Duodenal mucosa (tissue), 2 donors: Measurements from ENCODE around the gene SMPD3.

Experiments
- H3K27ac ChIP-seq: one replicate; pipeline ENCODE4 v1.7.0; 2013; ENCODE audit warnings: low read depth, low read length
- H3K27me3 ChIP-seq, 2 donors: one replicate each; pipeline ENCODE4 v1.7.0; 2013; ENCODE audit warnings: low read length in 2 of 2, control low read depth in 1 of 2; ENCODE audit not compliant: insufficient read depth in 2 of 2, control insufficient read depth in 1 of 2
- H3K36me3 ChIP-seq, 2 donors: one replicate each; pipeline ENCODE4 v1.7.0; 2013; ENCODE audit warnings: low read length in 2 of 2, control low read depth in 1 of 2; ENCODE audit not compliant: insufficient read depth in 2 of 2, control insufficient read depth in 1 of 2
- H3K4me1 ChIP-seq, 2 donors: one replicate each; pipeline ENCODE4 v1.7.0; 2013; ENCODE audit warnings: low read length in 2 of 2, control low read depth in 1 of 2; ENCODE audit not compliant: insufficient read depth in 2 of 2, control insufficient read depth in 1 of 2
- H3K4me3 ChIP-seq, 2 donors: one replicate each; pipeline ENCODE4 v1.7.0; 2013; ENCODE audit warnings: low read length in 2 of 2, low read depth in 1 of 2
- H3K9ac ChIP-seq, 2 donors: one replicate each; pipeline ENCODE4 v1.7.0; 2013; ENCODE audit warnings: low read length in 2 of 2, low read depth in 1 of 2
- H3K9me3 ChIP-seq, 2 donors: one replicate each; pipeline ENCODE4 v1.7.0; 2013; ENCODE audit warnings: low read length in 2 of 2, control low read depth in 1 of 2; ENCODE audit not compliant: control insufficient read depth in 1 of 2

The SMPD3 gene

GRCh38 chr16:68473358-68474070 lies 25.2 kb upstream of the SMPD3 start:
- Histone ChIP-seq H3K27me3 (no peaks in the 10 kb centered on the region), H3K9me3 (no peaks in the 10 kb centered on the region), H3K9ac (peak overlapping the region in 1 of 2 donors; percentile 4), H3K36me3 (no peaks in the 10 kb centered on the region), H3K27ac (no peak overlapping the region), H3K4me3 (no peak overlapping the region), H3K4me1 (peaks cover 50 to 52% of the 10 kb centered on the region in 2 donors)

GRCh38 chr16:68472581-68472980 lies 24.3 kb upstream of the SMPD3 start:
- H3K27ac ChIP-seq: no peak overlapping the region
- no peak overlapping the region for H3K4me3 ChIP-seq
- H3K36me3 ChIP-seq: no peaks in the 10 kb centered on the region
- no peaks in the 10 kb centered on the region for H3K27me3 ChIP-seq
- no peaks in the 10 kb centered on the region for H3K9me3 ChIP-seq
- H3K4me1 ChIP-seq: peaks cover 54 to 56% of the 10 kb centered on the region in 2 donors
- no peak overlapping the region for H3K9ac ChIP-seq

GRCh38 chr16:68470461-68471150 lies 22.3 kb upstream of the SMPD3 start:
- Histone ChIP-seq H3K36me3 (no peaks in the 10 kb centered on the region), H3K4me3 (peak overlapping the region; percentile 48 to 62), H3K27ac (peak overlapping the region; percentile 34), H3K27me3 (no peaks in the 10 kb centered on the region), H3K4me1 (peaks cover 54 to 56% of the 10 kb centered on the region in 2 donors), H3K9ac (peak overlapping the region; percentile 18 to 58), H3K9me3 (no peaks in the 10 kb centered on the region)

GRCh38 chr16:68469796-68470460 lies 21.6 kb upstream of the SMPD3 start:
- peaks cover 52 to 56% of the 10 kb centered on the region in 2 donors for H3K4me1 ChIP-seq
- peak overlapping the region; percentile 18 to 58 for H3K9ac ChIP-seq
- no peaks in the 10 kb centered on the region for H3K36me3 ChIP-seq
- H3K4me3 ChIP-seq: peak overlapping the region; percentile 48 to 62
- no peaks in the 10 kb centered on the region for H3K9me3 ChIP-seq
- no peaks in the 10 kb centered on the region for H3K27me3 ChIP-seq
- H3K27ac ChIP-seq: peak overlapping the region; percentile 34

GRCh38 chr16:68468842-68469241 lies 20.5 kb upstream of the SMPD3 start:
- no peak overlapping the region for H3K4me3 ChIP-seq
- no peaks in the 10 kb centered on the region for H3K36me3 ChIP-seq
- H3K27me3 ChIP-seq: no peaks in the 10 kb centered on the region
- H3K9ac ChIP-seq: no peak overlapping the region
- no peaks in the 10 kb centered on the region for H3K9me3 ChIP-seq
- peaks cover 42 to 50% of the 10 kb centered on the region in 2 donors for H3K4me1 ChIP-seq
- no peak overlapping the region for H3K27ac ChIP-seq

- H3K4me3 ChIP-seq: no peak overlapping the region
- H3K27ac ChIP-seq: no peak overlapping the region
- H3K4me1 ChIP-seq: peaks cover 30% of the 10 kb centered on the region in 2 donors
- H3K9me3 ChIP-seq: no peaks in the 10 kb centered on the region
- H3K36me3 ChIP-seq: no peaks in the 10 kb centered on the region
- no peak overlapping the region for H3K9ac ChIP-seq
- H3K27me3 ChIP-seq: no peaks in the 10 kb centered on the region
Measured at GRCh38 chr16:68466174-68466573, 17.9 kb upstream of the SMPD3 start.

- Histone ChIP-seq H3K4me1 (peaks cover 9% of the 10 kb centered on the region in 2 donors), H3K9me3 (no peaks in the 10 kb centered on the region), H3K36me3 (no peaks in the 10 kb centered on the region), H3K27ac (no peak overlapping the region), H3K27me3 (no peaks in the 10 kb centered on the region), H3K4me3 (no peak overlapping the region), H3K9ac (no peak overlapping the region)
Measured at GRCh38 chr16:68463904-68464303, 15.6 kb upstream of the SMPD3 start.

GRCh38 chr16:68460067-68460466 lies 11.8 kb upstream of the SMPD3 start:
- Histone ChIP-seq H3K9me3 (no peaks in the 10 kb centered on the region), H3K36me3 (no peaks in the 10 kb centered on the region), H3K27me3 (no peaks in the 10 kb centered on the region), H3K4me1 (no peaks in the 10 kb centered on the region), H3K9ac (no peak overlapping the region), H3K27ac (no peak overlapping the region), H3K4me3 (no peak overlapping the region)

GRCh38 chr16:68459457-68459856 lies 11.1 kb upstream of the SMPD3 start:
- Histone ChIP-seq H3K27me3 (no peaks in the 10 kb centered on the region), H3K4me3 (no peak overlapping the region), H3K9me3 (no peaks in the 10 kb centered on the region), H3K9ac (no peak overlapping the region), H3K36me3 (no peaks in the 10 kb centered on the region), H3K27ac (no peak overlapping the region), H3K4me1 (no peaks in the 10 kb centered on the region)

- no peak overlapping the region for H3K4me3 ChIP-seq
- H3K27ac ChIP-seq: no peak overlapping the region
- H3K9me3 ChIP-seq: no peaks in the 10 kb centered on the region
Measured at GRCh38 chr16:68458551-68458950, 10.2 kb upstream of the SMPD3 start.

More at GRCh38 chr16:68458551-68458950, 10.2 kb upstream of the SMPD3 start:
- no peaks in the 10 kb centered on the region for H3K4me1 ChIP-seq
- no peaks in the 10 kb centered on the region for H3K36me3 ChIP-seq
- H3K9ac ChIP-seq: no peak overlapping the region
- H3K27me3 ChIP-seq: no peaks in the 10 kb centered on the region
